Stimulated activated CD4-positive, alpha-beta T cell treated with anti-CD3 and anti-CD28 coated beads, Interleukin-2, amount 100 ng/mL, for 48 hours (primary cell): ENCODE data around the gene BSN.

Experiments used
- DNase-seq, 2 donors: peaks; one replicate each; pipeline ENCODE4 v3.0.0-alpha.2; 2020

Gene BSN

GRCh38 chr3:49657208-49657915 lies 103.1 kb downstream of the BSN start:
- no peak for DNase-seq

DNA sequence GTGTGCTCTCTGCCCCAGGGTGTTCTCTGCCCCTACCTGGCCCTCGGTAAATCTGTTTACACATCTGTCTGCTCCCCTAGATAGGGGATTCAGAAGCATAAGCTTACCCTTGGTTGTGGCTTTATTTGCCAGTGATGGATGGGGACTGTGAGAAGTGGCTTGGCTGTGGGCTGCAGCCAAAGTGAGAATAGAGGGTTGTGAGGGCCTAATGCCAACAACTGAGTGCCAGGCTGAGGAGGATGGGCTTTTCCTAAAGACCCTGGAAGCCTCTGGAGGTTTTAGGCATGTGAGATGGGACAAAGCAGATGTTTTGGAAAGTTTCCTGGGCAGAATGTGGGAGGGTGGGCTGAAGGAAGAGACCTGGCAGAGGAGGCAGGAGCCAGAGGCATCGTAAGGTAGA lies 104.4 kb downstream of the BSN start:
- DNase-seq, result no peak

DNA sequence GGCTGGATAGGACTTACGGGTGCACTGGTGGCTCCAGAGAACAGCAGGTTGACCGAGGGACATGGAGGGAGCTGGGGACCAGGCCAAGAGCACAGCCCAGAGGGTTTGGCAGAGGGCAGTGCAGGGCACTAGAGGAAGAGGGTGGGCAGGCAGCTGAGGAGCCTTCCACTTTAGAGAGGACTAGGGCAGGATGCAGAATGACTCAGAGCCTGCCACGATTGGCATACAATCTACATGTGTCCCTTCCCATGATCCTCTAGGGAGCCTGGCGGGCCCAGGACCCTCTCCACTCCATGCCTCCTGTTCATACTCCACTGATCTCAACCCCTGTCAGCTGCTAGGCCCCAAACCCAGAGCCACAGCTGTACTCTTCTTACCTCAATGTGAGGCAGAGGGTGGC lies 105.5 kb downstream of the BSN start:
- DNase-seq, result no peak

- DNase-seq, result no peak
These were observed 107.0 kb downstream of the BSN start for GRCh38 chr3:49661281-49661680.

DNA sequence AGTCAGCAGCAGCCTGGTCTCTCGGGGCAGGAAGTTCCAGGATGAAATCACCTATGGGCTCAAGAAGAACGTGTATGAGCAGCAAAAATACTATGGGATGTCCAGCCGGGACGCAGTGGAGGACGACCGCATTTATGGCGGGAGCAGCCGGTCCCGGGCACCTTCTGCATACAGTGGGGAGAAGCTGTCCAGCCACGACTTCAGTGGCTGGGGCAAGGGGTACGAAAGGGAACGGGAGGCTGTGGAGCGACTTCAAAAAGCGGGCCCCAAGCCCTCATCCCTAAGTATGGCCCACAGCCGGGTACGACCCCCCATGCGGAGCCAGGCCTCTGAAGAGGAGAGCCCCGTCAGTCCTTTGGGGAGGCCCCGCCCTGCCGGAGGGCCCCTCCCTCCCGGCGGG lies 107.7 kb downstream of the BSN start:
- no peak for DNase-seq

- DNase-seq, result no peak
These were observed 108.6 kb downstream of the BSN start for GRCh38 chr3:49662720-49663413.

DNA sequence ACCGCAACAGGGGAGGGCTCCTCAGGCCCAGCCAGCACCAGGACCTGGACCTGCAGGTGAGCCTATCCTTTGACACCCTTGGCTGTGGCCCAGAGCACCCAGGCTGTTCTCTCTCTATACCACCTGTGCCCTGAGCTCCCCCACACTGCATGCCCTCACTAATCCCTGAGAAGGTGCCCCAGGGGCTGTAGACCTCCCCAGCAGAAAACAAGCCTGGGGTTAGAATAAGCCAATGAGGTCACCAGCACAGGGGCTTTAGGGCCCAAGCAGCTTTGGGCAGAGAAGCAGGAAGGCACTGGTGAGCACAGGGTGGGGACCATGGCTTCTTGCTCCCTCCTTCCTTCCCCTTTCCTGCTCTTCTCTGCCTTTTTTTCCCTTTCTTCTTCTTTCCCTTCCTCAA lies 109.6 kb downstream of the BSN start:
- DNase-seq, result no peak

DNA sequence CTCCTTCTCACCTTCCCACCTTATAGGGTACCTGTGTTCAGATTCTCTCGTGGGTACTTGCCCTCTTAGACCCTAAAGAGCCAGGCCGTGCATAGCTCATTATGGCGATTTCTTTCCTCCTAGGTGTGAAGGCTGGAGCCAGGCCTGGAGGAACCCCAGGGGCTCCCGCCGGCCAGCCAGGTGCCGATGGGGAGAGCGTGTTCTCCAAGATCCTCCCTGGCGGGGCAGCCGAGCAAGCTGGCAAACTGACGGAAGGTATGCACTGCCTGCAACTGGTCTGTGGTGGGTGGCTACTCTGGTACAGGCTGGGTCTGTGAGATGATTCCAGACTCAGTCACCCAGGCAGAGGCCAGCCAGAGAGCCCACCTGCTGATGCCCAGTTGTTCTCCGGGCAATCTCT lies 110.0 kb downstream of the BSN start:
- DNase-seq, result no peak

DNA sequence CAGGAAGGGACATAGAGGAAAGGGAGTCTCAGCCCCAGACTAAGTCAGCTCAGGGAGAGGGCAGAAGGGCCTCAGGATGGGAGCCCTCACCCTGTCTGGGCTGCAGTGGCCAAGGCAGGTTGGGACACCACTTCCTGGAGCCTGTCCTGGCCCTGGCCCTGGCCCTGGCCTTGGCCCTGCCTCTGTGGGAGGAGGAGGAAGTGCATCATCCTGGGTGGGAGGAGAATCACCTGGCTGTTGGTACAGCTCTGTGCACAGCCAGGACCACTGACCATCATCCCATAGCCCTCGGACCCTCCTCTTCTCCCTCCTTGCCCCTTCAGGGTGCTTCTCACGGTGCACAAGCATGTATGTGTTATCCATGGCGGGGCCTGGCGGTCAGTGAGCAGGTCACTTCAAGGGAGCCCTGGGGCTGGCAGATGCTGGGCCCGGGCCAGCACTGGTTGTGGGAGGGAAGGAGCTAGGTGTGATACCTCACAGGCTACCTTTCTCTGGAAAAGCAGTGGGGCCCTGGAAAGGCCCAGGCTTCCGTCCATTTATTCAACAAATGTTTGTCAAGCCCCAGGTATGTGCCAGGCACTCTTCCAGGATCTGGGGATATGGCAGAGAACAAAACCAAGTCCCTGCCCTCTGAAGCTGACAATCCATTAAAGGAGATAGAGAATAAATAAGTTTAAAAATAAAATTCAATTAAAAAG lies 111.7 kb downstream of the BSN start:
- DNase-seq, result no peak

DNA sequence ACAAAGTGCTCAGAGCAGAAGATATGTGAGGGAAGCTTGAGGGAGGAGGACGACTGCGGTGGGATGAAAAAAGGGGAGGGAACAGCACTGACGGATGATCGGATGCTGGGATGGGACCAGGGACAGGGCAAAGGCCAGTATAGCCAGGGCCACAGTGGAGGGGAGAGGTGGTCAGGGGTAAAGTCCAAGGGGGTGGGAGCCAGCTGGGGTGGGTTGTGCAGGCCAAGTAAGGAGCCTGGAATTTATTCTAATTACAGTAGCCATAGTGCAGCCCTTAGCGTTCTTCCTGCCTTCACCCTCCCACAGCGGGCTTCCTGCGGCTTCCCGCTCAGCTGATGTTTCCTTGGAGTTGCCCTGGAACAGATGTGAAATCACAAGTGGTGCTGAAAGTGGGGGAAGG lies 112.3 kb downstream of the BSN start:
- DNase-seq, result no peak

DNA sequence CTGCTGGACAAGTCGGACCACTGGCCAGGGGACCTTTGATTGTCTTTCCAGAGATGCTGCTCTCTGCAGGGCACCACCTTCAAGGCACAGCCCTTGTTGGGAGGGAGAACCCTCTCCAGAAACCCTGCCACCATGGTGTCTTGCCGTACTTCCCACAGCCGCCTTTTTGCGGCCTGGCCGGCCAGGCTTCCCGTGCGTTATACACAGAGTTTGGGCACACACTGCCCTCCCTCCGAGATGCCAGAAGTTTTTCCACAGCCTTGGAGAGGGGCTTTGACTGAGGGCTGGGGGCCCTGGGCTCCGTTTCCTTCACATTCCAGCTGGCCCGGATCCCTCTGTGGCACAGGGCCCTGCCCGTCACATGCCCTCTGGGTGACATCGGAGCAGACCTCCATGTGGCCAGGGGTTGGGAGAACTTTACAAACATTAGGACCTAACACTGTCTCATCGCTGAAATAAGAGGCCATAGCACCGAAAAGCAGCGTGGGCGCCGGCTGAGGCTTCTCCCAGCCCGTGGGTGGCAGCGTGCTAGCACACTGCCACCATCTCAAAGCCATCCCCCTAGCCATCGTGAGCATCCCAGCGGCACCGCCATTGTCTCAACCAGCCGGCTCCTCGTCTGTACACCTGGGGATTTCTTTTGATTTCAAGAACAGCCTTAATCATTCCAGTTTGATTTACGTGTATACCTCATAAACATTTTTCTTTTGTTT lies 113.6 kb downstream of the BSN start:
- no peak for DNase-seq

DNA sequence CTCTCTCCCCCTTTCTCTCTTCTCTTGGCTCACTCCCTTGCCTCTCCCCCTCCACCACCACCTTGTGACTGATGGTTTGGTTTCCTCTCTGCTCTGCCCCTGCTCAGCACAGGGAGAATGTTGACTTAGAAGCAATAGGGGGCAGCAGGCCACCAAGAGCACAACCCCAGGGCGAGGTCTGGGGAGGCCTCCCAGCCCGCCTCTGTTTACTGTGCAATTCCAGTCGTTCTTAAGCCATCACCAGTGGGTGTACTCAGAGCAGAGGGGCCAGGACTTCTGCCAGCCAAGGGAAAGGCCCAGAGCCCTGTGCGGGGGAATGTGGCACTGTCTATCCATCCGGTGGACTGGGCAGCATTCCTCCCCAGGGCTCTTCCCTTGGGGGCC lies 114.1 kb downstream of the BSN start:
- no peak for DNase-seq

DNA sequence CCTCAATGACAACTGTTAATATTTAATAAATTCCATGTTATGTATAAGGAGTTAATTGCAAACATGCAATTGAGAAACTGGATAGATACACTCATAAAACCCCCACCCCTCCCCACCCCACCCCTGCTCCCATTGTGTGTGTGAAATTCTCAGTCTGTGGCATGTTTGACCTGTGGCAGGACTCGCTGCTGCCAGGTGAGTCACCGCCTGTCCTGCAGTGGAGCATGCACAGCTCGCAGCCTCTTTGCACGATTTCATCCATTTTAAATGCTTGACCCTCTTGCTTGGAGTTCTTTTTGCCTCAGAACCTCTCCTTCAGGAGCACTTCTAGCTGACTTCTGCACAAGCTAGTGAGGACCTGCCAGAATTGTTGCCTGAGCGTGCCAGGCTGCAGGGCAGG lies 114.6 kb downstream of the BSN start:
- DNase-seq, result no peak

- DNase-seq, result no peak
These were observed 115.1 kb downstream of the BSN start for GRCh38 chr3:49669352-49669751.

- DNase-seq, result no peak
These were observed 116.6 kb downstream of the BSN start for GRCh38 chr3:49670940-49671290.

DNA sequence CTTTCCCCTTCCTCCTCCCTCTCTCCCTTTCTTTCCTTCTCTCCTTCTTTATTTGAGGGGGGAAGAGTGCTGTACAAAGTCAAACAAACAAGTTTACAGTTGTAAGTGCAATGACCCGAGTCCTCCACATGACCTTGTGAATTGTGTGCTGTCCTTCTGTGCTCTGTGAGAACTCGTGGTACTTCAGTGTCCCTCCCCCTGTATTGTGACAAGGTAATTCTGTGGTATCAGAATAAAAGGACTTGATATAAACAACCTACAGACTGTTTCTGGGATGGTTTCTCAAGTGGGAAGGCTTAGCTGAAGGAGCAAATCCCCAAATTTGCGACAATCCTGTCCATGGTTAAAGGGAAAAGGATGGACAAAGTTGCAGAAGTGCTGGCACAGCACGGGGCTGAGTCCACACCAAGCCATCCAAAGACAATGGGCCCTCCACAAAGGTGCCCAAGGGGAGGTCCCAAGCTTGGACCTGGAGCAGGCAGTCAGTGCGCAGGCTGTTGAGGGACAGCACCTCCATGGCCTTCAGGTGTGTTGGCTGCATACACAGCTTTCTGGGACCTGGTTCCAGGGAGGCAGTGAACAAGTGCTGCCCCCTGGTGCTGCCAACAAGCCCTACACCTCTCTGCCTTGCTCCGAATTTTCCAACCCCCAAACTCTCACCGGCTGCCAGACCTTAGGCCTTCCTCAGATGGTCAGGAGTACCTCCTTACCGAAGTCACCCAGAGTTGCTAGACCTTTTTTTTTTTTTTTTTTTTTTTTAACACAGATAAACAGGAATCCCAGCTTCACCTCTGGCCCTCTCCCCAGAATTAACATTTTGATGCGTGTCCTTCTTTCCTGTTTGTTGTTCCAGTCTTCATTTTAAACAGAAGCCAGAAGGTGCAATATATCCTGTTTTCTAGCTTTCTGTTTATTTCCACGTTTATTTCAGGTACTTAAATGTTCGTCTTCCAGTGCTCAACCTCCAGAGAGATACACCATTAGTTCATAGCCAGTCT lies 117.3 kb downstream of the BSN start:
- DNase-seq, result peak; percentile 68 to 73

DNA sequence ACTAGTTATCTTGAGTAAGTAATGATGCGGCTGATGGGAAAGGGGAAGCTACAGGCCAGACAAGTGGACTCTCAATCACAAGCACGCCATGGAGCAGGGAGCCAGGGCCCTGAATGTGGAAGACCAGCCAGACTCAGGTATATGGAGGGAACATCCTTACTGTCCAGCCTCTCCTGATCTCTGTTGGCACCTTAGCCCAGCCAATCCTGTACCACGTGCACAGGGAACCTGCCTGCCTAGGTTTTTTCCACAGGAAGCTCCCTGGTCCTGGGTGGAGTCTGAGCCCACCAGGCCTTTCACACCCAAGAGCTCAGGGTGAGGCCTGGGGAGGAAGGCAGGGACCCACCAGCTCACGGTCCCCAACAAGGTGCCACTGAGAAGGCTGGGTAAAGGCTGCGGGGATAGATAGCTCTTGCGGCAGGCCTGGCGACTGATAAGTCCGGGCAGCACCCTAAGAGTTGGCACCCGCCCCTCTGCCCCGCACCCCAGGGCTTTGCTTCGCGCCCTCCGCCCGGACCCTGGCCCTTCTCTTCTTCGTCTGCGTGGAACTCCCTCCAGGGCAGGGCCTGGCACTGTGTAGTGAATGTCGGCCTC lies 118.9 kb downstream of the BSN start:
- peak; percentile 15 to 16 for DNase-seq

DNA sequence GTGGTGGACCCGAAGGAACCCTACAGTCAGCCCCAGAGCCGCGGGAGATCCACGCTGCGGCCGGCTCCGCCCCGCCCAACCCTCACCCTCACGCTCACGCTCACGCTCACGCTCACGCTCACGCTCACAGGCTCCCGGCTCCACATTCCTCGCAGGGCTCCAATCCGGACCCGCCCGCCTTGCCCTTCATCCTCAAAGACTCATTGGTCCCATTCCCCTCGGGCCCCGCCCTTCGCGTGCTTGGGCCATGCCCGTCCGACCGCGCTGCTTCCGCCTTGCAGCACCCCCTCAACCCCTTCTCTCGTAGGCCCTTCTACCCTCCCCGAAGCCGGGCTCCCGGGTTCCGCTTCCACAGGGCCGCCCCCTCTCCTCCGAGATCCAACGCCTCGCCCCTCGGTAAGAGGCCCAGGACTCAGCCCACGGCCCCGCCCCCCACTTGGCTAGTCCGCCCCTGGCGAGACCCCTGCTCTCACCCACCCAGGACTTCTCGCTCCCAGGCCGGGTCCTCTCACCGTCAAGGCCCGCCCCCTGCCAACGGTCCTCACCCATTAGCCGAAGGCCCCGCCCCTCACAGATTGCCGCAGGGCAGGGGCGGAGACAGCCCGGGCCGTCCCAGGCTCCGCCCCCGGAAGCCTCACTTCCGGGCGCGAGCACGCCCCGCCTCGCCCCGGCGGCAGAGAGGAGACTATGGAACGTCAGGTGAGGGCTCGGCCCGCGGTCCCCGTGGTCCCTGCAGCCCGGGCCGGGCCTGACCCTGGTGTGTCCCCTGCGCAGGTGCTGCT lies 119.6 kb downstream of the BSN start, which contains the start of gene APEH:
Gene APEH (plus strand): TSS at position 637 of the 782 bp plus-strand sequence. CDS start 51 bp downstream, at position 688.
- peak; percentile 96 for DNase-seq

- DNase-seq, result no peak
These were observed 120.3 kb downstream of the BSN start for GRCh38 chr3:49674497-49674983.

DNA sequence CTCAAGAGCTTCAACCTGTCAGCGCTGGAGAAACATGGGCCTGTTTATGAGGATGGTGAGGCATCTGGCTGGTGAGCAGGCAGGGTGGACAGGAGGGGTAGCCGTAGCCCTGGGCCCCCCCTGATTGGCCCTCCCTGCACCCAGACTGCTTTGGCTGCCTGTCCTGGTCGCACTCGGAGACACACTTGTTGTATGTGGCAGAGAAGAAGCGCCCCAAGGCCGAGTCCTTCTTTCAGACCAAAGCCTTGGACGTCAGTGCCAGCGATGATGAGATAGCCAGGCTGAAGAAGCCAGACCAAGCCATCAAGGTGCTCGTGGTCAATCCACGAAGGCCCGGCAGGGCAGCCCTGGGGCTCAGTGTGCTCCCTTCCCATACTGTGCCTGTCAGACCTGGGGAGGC lies 121.6 kb downstream of the BSN start:
- no peak for DNase-seq
